ENCODE results near the gene KLC1. TPM values are rescaled to one million over a fixed set of nuclear protein-coding genes. Genes with fewer than 3 reads are reported as not detected.
A peak's percentile ranks its signal among the peaks of the same experiment; 100 is the strongest.

Gene KLC1
- total and polyA plus RNA-seq, 2 donors (not counting 1 experiment from before 2014, with no cell fraction given) = 102 to 243 TPM

DNA sequence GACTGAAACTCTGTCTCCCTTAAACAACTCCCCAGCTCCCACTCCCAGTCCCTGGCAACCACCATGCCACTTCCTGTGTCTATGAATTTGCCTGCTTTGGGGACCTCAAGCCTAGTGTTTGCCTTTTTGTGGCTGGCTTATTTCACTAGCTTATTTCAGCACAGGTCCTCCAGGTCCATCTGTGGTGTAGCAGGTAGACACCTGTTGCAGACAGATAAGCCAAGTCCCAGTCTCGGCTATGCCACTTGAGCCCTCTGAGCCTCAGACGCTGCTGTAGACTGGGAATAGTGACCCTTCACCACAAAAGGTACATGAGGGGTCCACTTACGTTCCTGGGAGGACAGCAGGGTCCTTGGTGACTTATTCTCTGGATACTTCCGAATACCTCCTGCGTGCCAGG lies 24.4 kb upstream of the KLC1 start:
- DNase-seq (no peak), ATAC-seq (ENCODE audit: low read depth) (no peak)
- Histone ChIP-seq H3K27me3 (replicated peaks in 1 of 4; ENCODE audit: control extremely low read depth in 1 of 4, control insufficient read depth in 3 of 4, insufficient read depth in 4 of 4, low read length in 3 of 4) (peaks cover 0 to 28% (median 9%) of the 10 kb centered on the region in 4 experiments), H3K4me2 (replicated peaks; ENCODE audit: low read depth, low read length, poor library complexity, severe bottlenecking) (no peak overlapping the region), H3K4me3 (ENCODE audit: control extremely low read depth in 1 of 5, extremely low read depth in 1 of 5, insufficient read depth in 1 of 5, low read depth in 2 of 5, low read length in 4 of 5) (no peak overlapping the region), H3K4me1 (ENCODE audit: control insufficient read depth in 2 of 2, insufficient read depth in 2 of 2, low read length in 2 of 2) (peaks cover 19 to 20% of the 10 kb centered on the region in 2 donors), H3K9me3 (ENCODE audit: control extremely low read depth in 1 of 3, control insufficient read depth in 2 of 3, insufficient read depth in 1 of 3, low read length in 2 of 3) (peaks cover 0 to 19% (median 0%) of the 10 kb centered on the region in 3 donors), H3K79me2 (ENCODE audit: control insufficient read depth, insufficient read depth, low read length) (no peaks in the 10 kb centered on the region), H4K20me1 (ENCODE audit: control insufficient read depth, insufficient read depth, low read length, poor library complexity, severe bottlenecking) (no peaks in the 10 kb centered on the region), H2AFZ (ENCODE audit: insufficient read depth, low read depth, low read length, poor library complexity, severe bottlenecking) (no peak overlapping the region), H3K9ac (ENCODE audit: low read length) (no peak overlapping the region), H3K27ac (ENCODE audit: low read length in 2 of 2) (no peak overlapping the region), H3K36me3 (replicated peaks in 1 of 2; ENCODE audit: control extremely low read depth in 1 of 2, control insufficient read depth in 1 of 2, extremely low read depth in 1 of 2, insufficient read depth in 2 of 2, low read length in 1 of 2) (no peaks in the 10 kb centered on the region)
- H3K27ac Mint-ChIP-seq = no peak overlapping the region
- H3K27me3 Mint-ChIP-seq = peaks cover 8% of the 10 kb centered on the region
- ChIA-PET POLR2A (no interaction called here), CTCF (interaction anchor here (0.6 kb wide), 1 partner anchor 328 kb away, joined by 3 read pairs; no protein-coding TSS in a partner anchor)
- TF ChIP-seq CTCF (IDR thresholded peaks at IDR 0.05) = no peak
- no peak for TF ChIP-seq EZH2 (IDR thresholded peaks at IDR 0.05; ENCODE audit: borderline replicate concordance, insufficient read depth, low read depth, low read length, poor library complexity, severe bottlenecking)
- H3K4me1 Mint-ChIP-seq = peaks cover 14% of the 10 kb centered on the region
- no peaks in the 10 kb centered on the region for H3K9me3 Mint-ChIP-seq (ENCODE audit: insufficient read depth)
- intact Hi-C loops (cut with micrococcal nuclease) = no loop called here
- H3K4me3 Mint-ChIP-seq = no peak overlapping the region
- 95% methylated on average over 3 of the region's 5 CpGs for WGBS (ENCODE audit: insufficient coverage)

DNA sequence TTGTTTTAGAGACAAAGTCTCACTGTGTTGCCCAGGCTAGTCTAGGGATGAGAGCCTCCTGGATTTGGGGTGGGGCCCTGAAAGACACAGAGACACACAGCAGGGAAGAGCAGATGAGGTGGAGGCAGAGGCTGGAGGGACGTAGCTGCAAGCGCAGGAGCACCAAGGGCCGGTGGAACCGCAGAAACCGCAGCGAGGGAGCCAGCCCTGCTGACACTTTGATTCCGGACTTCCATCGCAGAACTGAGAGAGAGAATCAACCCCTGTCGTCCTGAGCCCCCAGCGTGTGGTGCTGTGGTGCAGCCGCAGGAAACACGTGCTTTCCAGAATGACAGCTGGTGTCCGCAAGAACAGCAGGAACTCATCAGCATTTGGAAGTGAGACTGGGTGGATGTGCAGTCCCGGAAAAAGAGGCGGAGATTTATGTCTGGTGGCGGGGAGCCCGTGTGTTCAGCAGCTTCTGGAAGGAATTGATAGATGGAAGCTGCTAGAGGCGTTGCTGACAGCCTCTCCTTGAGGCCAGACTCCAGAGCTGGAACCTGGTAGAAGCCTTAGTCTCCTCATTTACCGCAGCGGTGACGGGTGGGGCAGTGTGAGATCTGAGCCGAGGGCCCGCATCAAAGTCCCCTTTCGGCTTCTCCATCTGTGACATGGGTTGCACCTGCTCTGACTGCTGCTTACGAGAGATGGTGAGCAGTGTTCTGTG lies 21.9 kb upstream of the KLC1 start:
- no peaks in the 10 kb centered on the region for H3K79me2 ChIP-seq (ENCODE audit: control insufficient read depth, insufficient read depth, low read length)
- peak overlapping the region in 4 of 5 experiments; percentile 14 to 55 (median 31) for H3K4me3 ChIP-seq (ENCODE audit: control extremely low read depth in 1 of 5, extremely low read depth in 1 of 5, insufficient read depth in 1 of 5, low read depth in 2 of 5, low read length in 4 of 5)
- peaks cover 19 to 20% of the 10 kb centered on the region in 2 donors for H3K4me1 ChIP-seq (ENCODE audit: control insufficient read depth in 2 of 2, insufficient read depth in 2 of 2, low read length in 2 of 2)
- ATAC-seq (ENCODE audit: low read depth) (peak; percentile 70), DNase-seq (peak; percentile 68)
- intact Hi-C loops (cut with micrococcal nuclease) = loop anchor here (1.0 kb wide), 1 partner anchor 72 kb away; no protein-coding TSS in a partner anchor
- Mint-ChIP-seq H3K27ac (no peak overlapping the region), H3K4me3 (peak overlapping the region; percentile 91), H3K9me3 (ENCODE audit: insufficient read depth) (peaks cover 2% of the 10 kb centered on the region), H3K4me1 (peaks cover 14% of the 10 kb centered on the region), H3K27me3 (peaks cover 8% of the 10 kb centered on the region)
- H3K9ac ChIP-seq (ENCODE audit: low read length) = peak overlapping the region; percentile 47
- ChIA-PET CTCF (interaction anchor here (1.0 to 1.4 kb wide), 5 partner anchors 35 to 202 kb away, joined by 3 to 7 read pairs (median 5); no protein-coding TSS in a partner anchor), POLR2A (no interaction called here)
- no peak overlapping the region for H3K27ac ChIP-seq (ENCODE audit: low read length in 2 of 2)
- peaks cover 1 to 31% (median 8%) of the 10 kb centered on the region in 3 donors for H3K9me3 ChIP-seq (ENCODE audit: control extremely low read depth in 1 of 3, control insufficient read depth in 2 of 3, insufficient read depth in 1 of 3, low read length in 2 of 3)
- H4K20me1 ChIP-seq (ENCODE audit: control insufficient read depth, insufficient read depth, low read length, poor library complexity, severe bottlenecking) = no peaks in the 10 kb centered on the region
- WGBS (ENCODE audit: insufficient coverage) = 2% methylated on average over 25 of the region's 25 CpGs
- H3K36me3 ChIP-seq (replicated peaks in 1 of 2; ENCODE audit: control extremely low read depth in 1 of 2, control insufficient read depth in 1 of 2, extremely low read depth in 1 of 2, insufficient read depth in 2 of 2, low read length in 1 of 2) = no peaks in the 10 kb centered on the region
- peak overlapping the region; percentile 75 for H3K4me2 ChIP-seq (replicated peaks; ENCODE audit: low read depth, low read length, poor library complexity, severe bottlenecking)
- H3K27me3 ChIP-seq (replicated peaks in 1 of 4; ENCODE audit: control extremely low read depth in 1 of 4, control insufficient read depth in 3 of 4, insufficient read depth in 4 of 4, low read length in 3 of 4) = peaks cover 0 to 35% (median 9%) of the 10 kb centered on the region in 4 experiments
- H2AFZ ChIP-seq (ENCODE audit: insufficient read depth, low read depth, low read length, poor library complexity, severe bottlenecking) = peak overlapping the region; percentile 57
- no peak for TF ChIP-seq EZH2 (IDR thresholded peaks at IDR 0.05; ENCODE audit: borderline replicate concordance, insufficient read depth, low read depth, low read length, poor library complexity, severe bottlenecking)
- peak; percentile 29 for TF ChIP-seq CTCF (IDR thresholded peaks at IDR 0.05)

Data from B cell (primary cell).